Panc1 (cell line): ENCODE data around the gene FOXO1. TPM values are rescaled to one million over a fixed set of nuclear protein-coding genes. Genes with fewer than 3 reads are reported as not detected.

Experiments
- ATAC-seq: fragments of 200-7000 bp; cut with Tn5 transposase; 2 replicates; pipeline ENCODE4 v1.9.1; 2020; ENCODE audit warnings: mild to moderate bottlenecking, moderate library complexity
- BruUV-seq: library from RNA; stranded (reverse); fragments of 400-500 nt; replicated peaks from 2 replicates; lab custom pipeline; 2021; lab: Mats Ljungman, UMichigan
- CTCF ChIA-PET: fragments of 300-600 bp; sonication (Branson Sonifier 250); formaldehyde crosslinking; loops from one replicate; lab custom pipeline; 2022; ENCODE audit warnings: antibody characterized with exemption; lab: Charles Lee
- POLR2A ChIA-PET: fragments of 300-600 bp; sonication (Branson Sonifier 250); formaldehyde crosslinking; loops from one replicate; lab custom pipeline; 2022; ENCODE audit warnings: antibody characterized with exemption; lab: Charles Lee
- DNase-seq: peaks from one replicate; pipeline ENCODE4 v3.0.0-alpha.2; 2010; ENCODE audit warnings: low read depth, low spot score
- H3K27ac ChIP-seq: 2 replicates; pipeline ENCODE4 v1.5.1; 2011; ENCODE audit warnings: mild to moderate bottlenecking, low read length, inconsistent platforms
- H3K27me3 ChIP-seq: fragments of 200-500 bp; sonication (Bioruptor generic); 2 replicates; pipeline ENCODE4 v1.6.0; 2014; ENCODE audit warnings: low read length, inconsistent platforms; ENCODE audit not compliant: control insufficient read depth, insufficient read depth
- H3K36me3 ChIP-seq: fragments of 200-500 bp; sonication (Bioruptor generic); 2 replicates; pipeline ENCODE4 v1.5.1; 2014; ENCODE audit warnings: inconsistent platforms, mild to moderate bottlenecking, low read length, moderate library complexity; ENCODE audit not compliant: control insufficient read depth, insufficient read depth
- H3K4me1 ChIP-seq: 2 replicates; pipeline ENCODE4 v1.5.1; 2011; ENCODE audit warnings: inconsistent platforms, mild to moderate bottlenecking, low read length, moderate library complexity; ENCODE audit not compliant: control insufficient read depth, insufficient read depth
- H3K4me3 ChIP-seq, 2 experiments: 2 replicates each; pipeline ENCODE4 v1.5.1; 2011 to 2012; ENCODE audit warnings: low read depth in 2 of 2, low read length in 2 of 2, mild to moderate bottlenecking in 2 of 2, inconsistent platforms in 1 of 2, moderate library complexity in 1 of 2
- H3K9me3 ChIP-seq: fragments of 200-500 bp; sonication (Bioruptor generic); 2 replicates; pipeline ENCODE4 v1.5.1; 2014; ENCODE audit warnings: low read depth, mild to moderate bottlenecking, inconsistent platforms, low read length, moderate library complexity; ENCODE audit not compliant: control insufficient read depth, insufficient read depth
- POLR2AphosphoS5 ChIP-seq: IDR thresholded peaks from 2 replicates; pipeline ENCODE4 v1.6.1; 2012; ENCODE audit warnings: mild to moderate bottlenecking, low read depth, low read length, moderate library complexity
- REST ChIP-seq, 2 experiments: IDR thresholded peaks; 2 replicates each; pipeline ENCODE4 v1.6.1; 2011 to 2012; ENCODE audit warnings: low read depth in 2 of 2, control low read depth in 1 of 2, low read length in 1 of 2, mild to moderate bottlenecking in 1 of 2, moderate library complexity in 1 of 2; ENCODE audit not compliant: insufficient read depth in 1 of 2
- SIN3A ChIP-seq: IDR thresholded peaks from 2 replicates; pipeline ENCODE4 v1.6.1; 2012; ENCODE audit warnings: low read depth, mild to moderate bottlenecking, low read length, moderate library complexity, borderline replicate concordance; ENCODE audit not compliant: insufficient read depth
- TCF7L2 ChIP-seq: IDR thresholded peaks from 2 replicates; pipeline ENCODE4 v1.6.1; 2011; ENCODE audit warnings: mild to moderate bottlenecking, low read depth, low read length, inconsistent platforms
- in situ Hi-C: cut with HindIII; loops from 2 replicates; pipeline ENCODE4 v1.10.0; 2016; ENCODE audit warnings: low sequenced_read_pairs, low pct_unique_long_range_greater_than_20kb
- intact Hi-C: fragments of 100-400 bp; cut with micrococcal nuclease; formaldehyde crosslinking; loops from one replicate; pipeline ENCODE4 v1.10.0; 2022; ENCODE audit not compliant: unreplicated experiment
- total RNA-seq: library from RNA; stranded (reverse); gene quantifications from one replicate; pipeline ENCODE4 v1.2.1, GENCODE V29; 2021; ENCODE audit not compliant: unreplicated experiment
- TF ChIP-seq, protein P1 (sequence below): fragments of 450-650 bp; IDR thresholded peaks from 2 replicates; pipeline ENCODE4 v1.5.1; 2017; ENCODE audit warnings: mild to moderate bottlenecking

Gene FOXO1
- total RNA-seq, 1 experiment from 2014 or later = 2.1 TPM

GRCh38 chr13:40640202-40640601 is 26.2 kb downstream of the FOXO1 start:
- CTCF ChIA-PET = no interaction called here
- no peak for TF ChIP-seq SIN3A
- TF ChIP-seq, protein P1, sequence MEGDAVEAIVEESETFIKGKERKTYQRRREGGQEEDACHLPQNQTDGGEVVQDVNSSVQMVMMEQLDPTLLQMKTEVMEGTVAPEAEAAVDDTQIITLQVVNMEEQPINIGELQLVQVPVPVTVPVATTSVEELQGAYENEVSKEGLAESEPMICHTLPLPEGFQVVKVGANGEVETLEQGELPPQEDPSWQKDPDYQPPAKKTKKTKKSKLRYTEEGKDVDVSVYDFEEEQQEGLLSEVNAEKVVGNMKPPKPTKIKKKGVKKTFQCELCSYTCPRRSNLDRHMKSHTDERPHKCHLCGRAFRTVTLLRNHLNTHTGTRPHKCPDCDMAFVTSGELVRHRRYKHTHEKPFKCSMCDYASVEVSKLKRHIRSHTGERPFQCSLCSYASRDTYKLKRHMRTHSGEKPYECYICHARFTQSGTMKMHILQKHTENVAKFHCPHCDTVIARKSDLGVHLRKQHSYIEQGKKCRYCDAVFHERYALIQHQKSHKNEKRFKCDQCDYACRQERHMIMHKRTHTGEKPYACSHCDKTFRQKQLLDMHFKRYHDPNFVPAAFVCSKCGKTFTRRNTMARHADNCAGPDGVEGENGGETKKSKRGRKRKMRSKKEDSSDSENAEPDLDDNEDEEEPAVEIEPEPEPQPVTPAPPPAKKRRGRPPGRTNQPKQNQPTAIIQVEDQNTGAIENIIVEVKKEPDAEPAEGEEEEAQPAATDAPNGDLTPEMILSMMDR = no peak
- TF ChIP-seq REST (IDR thresholded peaks at IDR 0.05; ENCODE audit: insufficient read depth in 1 of 2, low read depth in 2 of 2, low read length in 1 of 2) = no peak
- no peak for TF ChIP-seq TCF7L2
- no peak for TF ChIP-seq POLR2AphosphoS5
- BruUV-seq = no TSS peak
- H3K36me3 ChIP-seq = no peaks in the 10 kb centered on the region
- H3K27me3 ChIP-seq = no peaks in the 10 kb centered on the region
- no peak for ATAC-seq
- intact Hi-C loops (no loop called here), in situ Hi-C loops (no loop called here)
- no peak overlapping the region for H3K27ac ChIP-seq
- no peak for DNase-seq
- POLR2A ChIA-PET = no interaction called here
- H3K4me3 ChIP-seq = no peak overlapping the region
- no peaks in the 10 kb centered on the region for H3K9me3 ChIP-seq
- H3K4me1 ChIP-seq = no peaks in the 10 kb centered on the region

DNA sequence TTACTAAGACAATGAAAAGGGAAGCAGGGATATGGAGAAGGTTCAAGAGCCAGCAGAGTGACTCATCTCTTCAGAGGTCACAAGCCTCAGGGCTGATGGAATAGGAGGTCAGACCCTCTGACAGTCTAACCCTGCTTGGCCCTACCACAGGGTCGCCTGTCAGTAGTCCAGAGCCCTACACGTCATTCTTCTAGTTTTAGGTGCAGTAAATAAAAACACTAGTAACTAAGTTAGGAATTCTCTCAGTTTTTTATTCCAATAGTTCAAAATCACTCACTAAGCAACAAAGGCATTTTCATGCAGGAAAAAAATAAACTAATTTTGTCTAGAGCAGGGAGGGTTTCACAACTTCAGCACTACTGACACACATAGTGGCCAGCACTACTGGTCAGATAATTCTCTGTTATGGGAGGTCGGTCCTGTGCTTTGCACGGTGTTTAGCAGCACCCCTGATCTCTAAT is 27.2 kb downstream of the FOXO1 start:
- intact Hi-C loops = no loop called here
- in situ Hi-C loops = no loop called here
- Histone ChIP-seq H3K36me3 (no peaks in the 10 kb centered on the region), H3K4me1 (no peaks in the 10 kb centered on the region), H3K27ac (no peak overlapping the region), H3K4me3 (no peak overlapping the region), H3K27me3 (no peaks in the 10 kb centered on the region), H3K9me3 (no peaks in the 10 kb centered on the region)
- ChIA-PET POLR2A (no interaction called here), CTCF (no interaction called here)
- no peak for ATAC-seq
- no peak for DNase-seq
- no peak for TF ChIP-seq REST (IDR thresholded peaks at IDR 0.05; ENCODE audit: insufficient read depth in 1 of 2, low read depth in 2 of 2, low read length in 1 of 2)
- TF ChIP-seq POLR2AphosphoS5 = no peak
- TF ChIP-seq TCF7L2 = no peak
- no peak for TF ChIP-seq SIN3A
- TF ChIP-seq, protein P1 = no peak
- no TSS peak for BruUV-seq
